Erythroblast (primary cell): ENCODE data around the gene DNER.
"Not testable (repeated sequence)": the region's sequence is repeated elsewhere in the genome, so short reads cannot be mapped to it uniquely, and the experiment has no call there.

Experiments used
- DNase-seq, 2 experiments: peaks; one replicate each; lab custom pipeline; 2025; lab: John Stamatoyannopoulos, UW
- GATA1 ChIP-seq: IDR thresholded peaks from 2 replicates; pipeline ENCODE4 v1.6.1; 2011; ENCODE audit warnings: low read depth, mild to moderate bottlenecking, control low read depth, low read length, moderate library complexity
- POLR2A ChIP-seq: IDR thresholded peaks from 2 replicates; pipeline ENCODE4 v1.6.1; 2011; ENCODE audit warnings: mild to moderate bottlenecking, low read length

DNER gene

DNA sequence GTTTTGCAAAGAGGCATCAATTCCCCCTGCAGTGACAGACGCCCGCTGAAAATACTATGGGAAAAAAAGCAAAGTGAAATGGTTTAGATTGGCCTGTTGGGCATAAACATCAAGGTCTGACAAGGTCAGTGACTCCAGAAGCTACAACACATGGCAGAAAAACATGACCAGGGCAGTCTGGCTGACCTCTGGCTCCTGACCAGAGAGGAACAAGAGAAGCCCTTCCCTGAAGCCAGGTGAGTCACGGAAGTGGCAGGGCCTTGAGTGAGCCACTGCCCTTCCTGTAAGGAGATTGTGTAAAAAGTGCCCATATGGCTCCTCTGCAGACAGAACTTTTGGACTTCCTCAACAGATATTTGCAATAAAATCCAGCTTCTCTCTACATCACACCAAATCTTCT is 72.0 kb downstream of the DNER start:
- no peak for TF ChIP-seq POLR2A
- TF ChIP-seq GATA1 = no peak
- DNase-seq = no peak

- TF ChIP-seq POLR2A (no peak), GATA1 (no peak)
- no peak for DNase-seq
Measured at GRCh38 chr2:229641676-229642075, 72.7 kb downstream of the DNER start.

DNA sequence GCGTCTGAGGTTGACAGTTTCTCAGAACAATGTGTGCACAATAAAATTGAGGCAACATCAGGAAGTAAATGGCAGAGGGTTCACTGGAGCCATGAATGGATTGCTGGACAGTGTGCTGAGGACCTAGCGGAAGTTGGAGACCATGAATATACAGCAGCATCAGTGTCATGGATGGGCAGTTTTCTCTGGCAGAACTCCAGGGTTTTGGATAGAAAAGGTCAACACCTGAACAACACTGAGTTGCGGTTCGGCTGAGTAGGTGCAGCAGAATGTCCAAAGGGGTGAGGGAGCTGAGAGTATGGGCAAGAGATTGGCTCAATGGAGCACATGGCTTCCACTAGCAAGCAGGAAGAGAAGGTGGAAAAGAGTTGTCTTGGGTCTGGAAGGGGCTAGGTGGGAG is 73.7 kb downstream of the DNER start:
- no peak for DNase-seq
- TF ChIP-seq POLR2A (no peak), GATA1 (no peak)

DNA sequence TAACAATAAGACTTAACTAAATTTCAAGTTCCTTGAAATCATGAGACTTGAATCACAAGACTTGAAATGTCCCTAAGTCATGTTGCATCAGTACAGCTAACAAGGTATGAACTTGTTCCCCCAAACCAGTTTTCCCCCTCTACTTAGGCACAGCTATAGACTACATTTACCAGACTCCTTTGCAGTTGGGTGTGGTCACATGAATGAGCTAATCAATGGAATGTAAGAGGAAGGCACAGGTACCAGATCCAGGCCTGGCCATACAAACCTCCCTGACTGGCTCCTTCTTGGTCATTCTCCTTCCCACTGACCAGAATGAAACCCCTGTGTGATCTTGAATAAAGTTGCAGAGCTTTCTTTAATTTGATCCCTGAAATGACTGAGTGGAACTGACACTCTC is 77.8 kb downstream of the DNER start:
- TF ChIP-seq POLR2A (no peak), GATA1 (no peak)
- no peak for DNase-seq

DNA sequence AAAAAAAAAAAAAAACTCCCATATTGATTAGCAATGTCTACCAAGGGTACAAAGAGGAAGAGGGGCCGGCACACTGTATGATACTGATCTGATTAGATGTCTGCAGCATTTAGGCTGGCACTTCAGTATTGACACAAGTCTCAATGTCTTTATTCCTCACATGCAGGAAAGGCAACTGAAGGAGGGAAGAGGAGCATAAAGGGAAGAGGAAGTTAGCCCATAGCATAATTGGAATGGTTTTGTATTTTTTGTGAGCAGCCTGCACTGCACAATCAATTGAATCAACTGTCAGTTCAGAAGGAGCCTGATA is 79.0 kb downstream of the DNER start:
- DNase-seq = no peak
- TF ChIP-seq GATA1 (no peak), POLR2A (no peak)

DNA sequence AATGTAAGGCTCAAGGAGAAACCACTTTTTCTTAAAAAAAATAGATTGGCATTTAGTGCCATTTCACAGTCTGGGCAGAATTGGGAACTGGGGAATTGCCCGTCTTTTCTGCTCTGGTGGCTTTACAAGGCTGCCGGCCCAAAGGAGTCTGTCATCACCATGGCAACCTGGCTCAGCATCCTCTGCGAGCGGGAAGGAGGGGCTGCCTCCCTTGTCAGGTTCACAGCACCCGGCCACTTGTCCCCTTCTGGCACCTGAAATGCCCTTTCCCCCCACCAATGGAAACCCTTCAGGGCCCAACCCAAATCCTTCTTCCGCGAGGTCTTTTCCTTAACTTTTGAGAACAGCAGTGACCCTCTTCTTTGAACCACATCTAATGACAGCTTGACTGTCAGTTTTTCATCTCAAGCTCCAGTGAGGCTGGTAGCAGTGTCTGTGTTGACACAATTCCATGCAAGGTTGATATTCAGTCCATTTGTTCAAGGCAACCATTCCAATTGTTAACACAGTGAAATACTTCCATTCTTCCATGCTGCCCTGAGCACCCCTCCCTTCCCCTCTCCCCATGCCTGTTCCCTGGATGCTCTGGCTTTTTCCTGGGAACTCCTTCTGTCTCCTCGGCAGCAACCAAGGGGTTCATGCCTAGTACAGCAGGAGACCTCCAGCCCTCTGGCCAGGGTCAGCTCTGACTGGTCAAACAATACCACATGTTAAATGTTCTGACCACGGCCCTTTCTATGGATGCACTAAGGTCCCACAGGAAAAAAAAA is 79.6 kb downstream of the DNER start:
- TF ChIP-seq GATA1 (no peak), POLR2A (no peak)

GRCh38 chr2:229633556-229633955 is 80.8 kb downstream of the DNER start:
- TF ChIP-seq POLR2A = no peak
- TF ChIP-seq GATA1 = no peak
- DNase-seq = no peak

More for the DNA sequence above, 79.6 kb downstream of the DNER start:
- DNase-seq = no peak

DNA sequence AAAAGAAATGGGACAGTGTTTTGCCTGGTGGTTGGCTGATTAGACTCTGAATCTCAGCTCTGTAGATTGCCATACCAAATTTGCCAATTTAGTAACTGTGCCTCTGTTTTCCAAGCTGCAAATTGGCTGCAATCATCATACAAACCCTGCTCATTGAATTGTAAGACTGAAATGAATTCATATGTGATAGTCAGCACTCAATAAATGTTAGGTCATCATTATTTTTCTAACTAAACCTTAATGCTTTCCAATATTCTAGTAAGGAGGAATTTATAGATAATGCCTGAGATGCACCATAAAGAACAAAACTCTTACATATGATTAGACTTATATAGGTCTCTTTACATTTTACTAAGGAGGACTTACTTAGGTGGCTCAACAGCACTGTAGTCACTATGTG is 85.3 kb downstream of the DNER start:
- TF ChIP-seq POLR2A = no peak
- TF ChIP-seq GATA1 = no peak
- DNase-seq = no peak

DNA sequence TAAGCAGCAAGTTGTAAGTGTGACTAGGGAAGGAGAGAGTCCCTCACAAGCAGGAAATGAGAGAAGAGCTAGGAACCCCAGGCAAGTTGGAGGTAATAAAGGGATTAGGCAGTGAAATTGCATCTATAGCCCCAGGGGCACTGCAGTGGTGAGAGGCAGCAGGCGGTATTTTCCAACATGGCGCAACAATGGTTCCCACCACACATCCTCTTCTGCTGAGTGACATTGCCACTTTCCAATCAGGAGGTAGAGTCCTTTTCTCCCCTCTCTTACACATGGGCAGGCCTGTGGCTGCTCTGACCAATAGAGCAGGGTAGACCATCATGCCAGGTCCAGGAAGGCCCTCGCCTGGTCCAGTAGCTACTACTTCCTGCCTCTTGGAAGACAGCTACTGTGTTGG is 86.6 kb downstream of the DNER start:
- TF ChIP-seq GATA1 (no peak), POLR2A (no peak)
- no peak for DNase-seq

DNA sequence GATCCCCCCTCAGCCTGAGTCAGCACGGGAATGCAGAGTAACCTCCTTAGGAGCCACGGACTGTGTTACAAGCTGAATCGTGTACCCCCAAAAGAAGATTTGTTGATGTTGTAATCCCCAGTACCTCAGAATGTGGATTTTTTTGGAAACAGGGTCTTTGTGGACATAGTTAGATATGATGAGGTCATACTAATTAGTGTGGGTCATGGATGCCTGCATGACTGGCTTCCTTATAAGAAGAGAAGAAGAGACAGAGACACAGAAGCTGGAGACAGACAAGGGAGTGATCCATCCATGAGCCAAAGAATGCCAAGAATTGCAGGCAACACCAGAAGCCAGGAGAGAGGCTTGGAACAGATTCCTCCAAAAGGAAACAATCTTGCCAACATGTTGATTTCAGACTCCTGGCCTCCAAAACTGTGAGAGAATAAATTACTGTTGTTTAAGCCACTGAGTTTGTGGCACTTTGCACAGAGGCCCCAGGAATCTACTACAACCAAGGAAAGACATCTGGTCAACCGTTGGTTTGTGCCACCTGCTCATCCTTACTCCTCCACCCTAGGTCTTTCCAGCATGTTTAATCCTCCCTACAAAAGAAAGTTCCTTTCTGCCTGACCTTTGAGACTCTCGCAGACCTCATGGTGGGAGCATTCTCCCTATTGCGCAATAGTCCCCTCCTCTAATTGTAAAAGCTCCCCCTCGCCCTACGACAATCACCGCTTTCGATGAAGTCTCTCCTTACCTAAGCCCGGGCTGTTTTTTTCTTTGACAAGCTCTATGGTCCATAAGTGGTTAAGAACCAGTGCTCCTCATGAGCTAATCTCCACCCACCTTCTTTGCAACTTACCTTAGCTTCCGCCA is 91.6 kb downstream of the DNER start:
- TF ChIP-seq POLR2A (no peak), GATA1 (no peak)
- no peak for DNase-seq

GRCh38 chr2:229620759-229621158 is 93.6 kb downstream of the DNER start:
- no peak for DNase-seq
- TF ChIP-seq GATA1 (no peak), POLR2A (no peak)

- no peak for TF ChIP-seq POLR2A
- TF ChIP-seq GATA1 = no peak
Measured at GRCh38 chr2:229620289-229620688, 94.1 kb downstream of the DNER start.

GRCh38 chr2:229616433-229616832 is 97.9 kb downstream of the DNER start:
- no peak for DNase-seq
- no peak for TF ChIP-seq POLR2A
- TF ChIP-seq GATA1 = no peak

More at GRCh38 chr2:229620289-229620688, 94.1 kb downstream of the DNER start:
- DNase-seq = no peak

DNA sequence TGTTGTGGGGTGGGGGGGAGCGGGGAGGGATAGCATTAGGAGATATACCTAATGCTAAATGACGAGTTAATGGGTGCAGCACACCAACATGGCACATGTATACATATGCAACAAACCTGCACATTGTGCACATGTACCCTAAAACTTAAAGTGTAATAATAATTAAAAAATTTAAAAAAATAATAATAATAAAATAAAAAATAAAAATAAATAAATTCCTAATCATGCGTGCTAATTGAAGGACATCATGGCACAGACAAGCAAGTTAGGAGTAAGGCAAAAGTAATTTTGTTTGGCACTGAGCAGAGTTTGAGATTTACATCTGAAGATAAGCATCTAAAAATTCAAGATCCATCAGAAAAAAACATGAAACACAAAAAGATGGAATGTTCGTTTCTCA is 100.3 kb downstream of the DNER start:
- not testable (repeated sequence) for DNase-seq
